ENCODE measurements around the gene PCED1A. TPM values are rescaled to one million over a fixed set of nuclear protein-coding genes. Genes with fewer than 3 reads are reported as not detected.

PCED1A gene
- total RNA-seq, 1 donor from 2014 or later = 44.3 TPM

DNA sequence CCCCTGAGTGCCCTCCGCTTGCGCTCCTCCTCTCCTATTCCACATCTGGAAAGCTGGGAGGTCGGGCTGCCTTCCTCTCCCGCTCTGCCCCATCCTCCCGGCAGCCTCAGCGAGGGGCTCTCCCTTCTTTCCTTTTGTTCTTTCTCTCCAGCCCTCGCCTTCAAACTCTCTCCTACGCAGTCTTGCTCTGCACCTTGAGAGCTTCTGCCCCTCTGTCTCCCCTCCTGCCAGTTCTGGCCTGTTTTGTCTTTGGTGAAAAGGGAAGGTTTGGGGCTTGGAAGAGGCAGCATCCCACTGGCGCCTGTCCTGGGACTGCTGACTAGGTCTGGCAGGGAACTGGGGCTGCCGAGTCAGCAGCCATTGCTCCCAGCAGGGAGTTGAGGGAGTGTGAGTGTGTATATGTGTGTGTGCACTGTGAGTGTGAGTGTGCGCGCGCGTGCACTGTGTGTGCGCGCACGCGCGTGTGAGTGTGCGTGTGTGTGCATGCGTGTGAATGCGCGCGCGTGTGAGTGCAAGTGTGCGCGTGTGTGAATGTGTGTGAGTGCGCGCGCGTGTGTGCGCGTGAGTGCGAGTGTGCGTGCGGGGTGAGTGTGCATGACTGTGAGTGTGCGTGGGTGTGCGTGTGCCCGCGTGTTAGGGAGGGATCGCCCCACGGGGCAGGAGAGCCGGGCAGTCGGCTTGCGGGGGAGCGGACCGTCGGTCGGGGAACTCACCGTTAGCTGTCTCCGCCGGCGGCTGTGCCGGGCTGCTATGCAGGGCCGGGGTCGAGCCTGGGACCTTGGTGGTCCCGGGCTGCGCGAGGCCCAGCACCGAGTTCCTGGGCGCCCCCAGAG, 40.6 kb downstream of the PCED1A start:
- intact Hi-C loops (cut with DNase I) = no loop called here
- Histone ChIP-seq H3K27ac (no peak overlapping the region), H3K9me3 (no peaks in the 10 kb centered on the region), H3K27me3 (peaks cover 64% of the 10 kb centered on the region), H3K36me3 (no peaks in the 10 kb centered on the region), H3K4me3 (peak overlapping the region; percentile 32), H3K4me1 (peaks cover 12% of the 10 kb centered on the region)
- TF ChIP-seq, protein P1, sequence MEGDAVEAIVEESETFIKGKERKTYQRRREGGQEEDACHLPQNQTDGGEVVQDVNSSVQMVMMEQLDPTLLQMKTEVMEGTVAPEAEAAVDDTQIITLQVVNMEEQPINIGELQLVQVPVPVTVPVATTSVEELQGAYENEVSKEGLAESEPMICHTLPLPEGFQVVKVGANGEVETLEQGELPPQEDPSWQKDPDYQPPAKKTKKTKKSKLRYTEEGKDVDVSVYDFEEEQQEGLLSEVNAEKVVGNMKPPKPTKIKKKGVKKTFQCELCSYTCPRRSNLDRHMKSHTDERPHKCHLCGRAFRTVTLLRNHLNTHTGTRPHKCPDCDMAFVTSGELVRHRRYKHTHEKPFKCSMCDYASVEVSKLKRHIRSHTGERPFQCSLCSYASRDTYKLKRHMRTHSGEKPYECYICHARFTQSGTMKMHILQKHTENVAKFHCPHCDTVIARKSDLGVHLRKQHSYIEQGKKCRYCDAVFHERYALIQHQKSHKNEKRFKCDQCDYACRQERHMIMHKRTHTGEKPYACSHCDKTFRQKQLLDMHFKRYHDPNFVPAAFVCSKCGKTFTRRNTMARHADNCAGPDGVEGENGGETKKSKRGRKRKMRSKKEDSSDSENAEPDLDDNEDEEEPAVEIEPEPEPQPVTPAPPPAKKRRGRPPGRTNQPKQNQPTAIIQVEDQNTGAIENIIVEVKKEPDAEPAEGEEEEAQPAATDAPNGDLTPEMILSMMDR (IDR thresholded peaks at IDR 0.05) = no peak
- no peak for DNase-seq
- ATAC-seq = peak; percentile 6

DNA sequence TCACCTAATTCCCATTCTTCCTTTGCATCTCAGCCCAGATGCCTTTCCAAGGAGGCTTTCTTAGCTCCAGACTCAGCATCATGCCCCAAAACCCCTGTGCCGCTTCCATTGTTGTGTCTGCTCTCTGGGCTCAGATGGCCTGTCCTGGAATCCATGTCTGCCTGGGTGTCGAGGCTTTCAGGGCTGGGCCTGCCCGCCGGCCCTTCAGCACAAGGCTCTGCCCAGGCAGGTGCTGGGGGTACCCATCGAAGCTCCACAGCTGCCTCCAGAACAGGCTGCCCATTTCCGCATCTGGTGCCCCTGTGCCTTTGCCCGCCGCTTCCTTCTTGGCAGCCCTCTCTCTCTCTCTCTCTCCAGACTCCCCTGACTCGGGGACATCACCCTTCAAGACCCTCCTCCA, 41.2 kb downstream of the PCED1A start:
- TF ChIP-seq, protein P1 (IDR thresholded peaks at IDR 0.05) = no peak
- ATAC-seq (no peak), DNase-seq (no peak)
- Histone ChIP-seq H3K9me3 (no peaks in the 10 kb centered on the region), H3K4me3 (peak overlapping the region; percentile 32), H3K4me1 (peaks cover 12% of the 10 kb centered on the region), H3K36me3 (no peaks in the 10 kb centered on the region), H3K27me3 (peaks cover 58% of the 10 kb centered on the region), H3K27ac (no peak overlapping the region)
- intact Hi-C loops (cut with DNase I) = no loop called here

DNA sequence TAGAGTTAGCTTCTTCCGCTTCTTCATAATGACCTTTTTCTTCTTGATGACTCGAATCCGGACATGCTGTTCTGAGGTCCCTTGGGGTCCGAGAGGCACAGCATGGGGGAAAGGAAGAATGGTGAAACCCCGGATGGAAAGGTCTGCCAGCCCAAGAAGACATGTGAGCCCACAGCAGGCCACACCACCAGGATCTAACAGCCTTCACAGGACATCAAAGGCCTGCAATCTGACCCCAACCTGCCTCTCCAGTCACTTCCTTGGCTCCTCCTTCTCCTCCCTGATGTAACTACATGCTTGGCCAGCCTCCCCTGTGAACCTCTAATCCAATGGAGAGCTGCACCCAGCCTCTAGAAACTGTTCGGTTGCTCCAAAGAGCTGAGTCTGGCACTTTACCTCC, 41.6 kb downstream of the PCED1A start:
- Histone ChIP-seq H3K4me1 (peaks cover 12% of the 10 kb centered on the region), H3K4me3 (no peak overlapping the region), H3K36me3 (no peaks in the 10 kb centered on the region), H3K9me3 (no peaks in the 10 kb centered on the region), H3K27ac (no peak overlapping the region), H3K27me3 (peaks cover 53% of the 10 kb centered on the region)
- TF ChIP-seq, protein P1 (IDR thresholded peaks at IDR 0.05) = no peak
- ATAC-seq (no peak), DNase-seq (no peak)
- intact Hi-C loops (cut with DNase I) = no loop called here

- no peak overlapping the region for H3K4me3 ChIP-seq
- intact Hi-C loops (cut with DNase I) = no loop called here
- H3K36me3 ChIP-seq = no peaks in the 10 kb centered on the region
- ATAC-seq = no peak
- peaks cover 51% of the 10 kb centered on the region for H3K27me3 ChIP-seq
- no peaks in the 10 kb centered on the region for H3K9me3 ChIP-seq
- H3K4me1 ChIP-seq = peaks cover 12% of the 10 kb centered on the region
- no peak overlapping the region for H3K27ac ChIP-seq
- no peak for DNase-seq
- TF ChIP-seq, protein P1 (IDR thresholded peaks at IDR 0.05) = no peak
These were observed 42.2 kb downstream of the PCED1A start for GRCh38 chr20:2798095-2798805.

GRCh38 chr20:2797136-2797983, 43.1 kb downstream of the PCED1A start:
- peaks cover 44% of the 10 kb centered on the region for H3K27me3 ChIP-seq
- H3K36me3 ChIP-seq = no peaks in the 10 kb centered on the region
- ATAC-seq (no peak), DNase-seq (no peak)
- intact Hi-C loops (cut with DNase I) = no loop called here
- peaks cover 12% of the 10 kb centered on the region for H3K4me1 ChIP-seq
- no peak overlapping the region for H3K4me3 ChIP-seq
- no peaks in the 10 kb centered on the region for H3K9me3 ChIP-seq
- H3K27ac ChIP-seq = no peak overlapping the region
- TF ChIP-seq, protein P1 (IDR thresholded peaks at IDR 0.05) = no peak

Data from upper lobe of right lung (tissue), 1 donor.